H7 (cell line): ENCODE results near the gene MYRIP. TPM values are rescaled to one million over a fixed set of nuclear protein-coding genes. Genes with fewer than 3 reads are reported as not detected.
"Not testable (repeated sequence)": the region's sequence is repeated elsewhere in the genome, so short reads cannot be mapped to it uniquely, and the experiment has no call there.

ENCODE experiments used
- DNase-seq: peaks from one replicate; pipeline ENCODE4 v3.0.0; 2012
- H3K27me3 ChIP-seq: 2 replicates; pipeline ENCODE4 v1.6.0; 2011; ENCODE audit warnings: mild to moderate bottlenecking, low read length; ENCODE audit not compliant: control insufficient read depth, insufficient read depth
- H3K36me3 ChIP-seq: replicated peaks from 2 replicates; pipeline ENCODE4 v1.5.1; 2011; ENCODE audit warnings: low read length; ENCODE audit not compliant: control insufficient read depth, insufficient read depth
- H3K4me3 ChIP-seq: 2 replicates; pipeline ENCODE4 v1.5.1; 2011; ENCODE audit warnings: low read depth, mild to moderate bottlenecking, control low read depth, low read length, moderate library complexity; ENCODE audit not compliant: insufficient read depth
- total RNA-seq: library from RNA; depleted of rRNA; stranded (reverse); fragments of >200 nt; shearing (Covaris generic); gene quantifications from 2 replicates; pipeline ENCODE4 v1.2.3, GENCODE V29; 2014

The MYRIP gene
- total RNA-seq, 1 experiment from 2014 or later = 7.8 TPM

- no peaks in the 10 kb centered on the region for H3K27me3 ChIP-seq
- no peaks in the 10 kb centered on the region for H3K36me3 ChIP-seq
- H3K4me3 ChIP-seq = no peak overlapping the region
- no peak for DNase-seq
Observed at GRCh38 chr3:40262331-40262730, 452.9 kb downstream of the MYRIP start.

GRCh38 chr3:40264451-40264850 lies 455.0 kb downstream of the MYRIP start:
- H3K4me3 ChIP-seq = no peak overlapping the region
- DNase-seq = no peak
- H3K36me3 ChIP-seq = no peaks in the 10 kb centered on the region
- no peaks in the 10 kb centered on the region for H3K27me3 ChIP-seq

- H3K4me3 ChIP-seq = no peak overlapping the region
- no peak for DNase-seq
- H3K27me3 ChIP-seq = no peaks in the 10 kb centered on the region
- H3K36me3 ChIP-seq = no peaks in the 10 kb centered on the region
Observed at GRCh38 chr3:40265181-40265580, 455.8 kb downstream of the MYRIP start.

GRCh38 chr3:40267937-40268724 lies 458.7 kb downstream of the MYRIP start:
- Histone ChIP-seq H3K27me3 (no peaks in the 10 kb centered on the region), H3K4me3 (no peak overlapping the region), H3K36me3 (no peaks in the 10 kb centered on the region)
- DNase-seq = no peak

- Histone ChIP-seq H3K36me3 (no peaks in the 10 kb centered on the region), H3K4me3 (no peak overlapping the region), H3K27me3 (no peaks in the 10 kb centered on the region)
- DNase-seq = no peak
Observed at GRCh38 chr3:40268802-40269524, 459.6 kb downstream of the MYRIP start.

GRCh38 chr3:40278791-40279190 lies 469.4 kb downstream of the MYRIP start:
- no peak for DNase-seq
- no peak overlapping the region for H3K4me3 ChIP-seq
- no peaks in the 10 kb centered on the region for H3K36me3 ChIP-seq
- no peaks in the 10 kb centered on the region for H3K27me3 ChIP-seq

GRCh38 chr3:40281995-40282394 lies 472.6 kb downstream of the MYRIP start:
- no peaks in the 10 kb centered on the region for H3K36me3 ChIP-seq
- no peaks in the 10 kb centered on the region for H3K27me3 ChIP-seq
- no peak overlapping the region for H3K4me3 ChIP-seq
- DNase-seq = no peak

- not testable (repeated sequence) for H3K4me3 ChIP-seq, H3K27me3 ChIP-seq, H3K36me3 ChIP-seq, DNase-seq
Observed at GRCh38 chr3:40283057-40283456, 473.6 kb downstream of the MYRIP start.

- no peak overlapping the region for H3K4me3 ChIP-seq
Observed at GRCh38 chr3:40287248-40287647, 477.8 kb downstream of the MYRIP start.

GRCh38 chr3:40290396-40290795 lies 481.0 kb downstream of the MYRIP start:
- no peak overlapping the region for H3K4me3 ChIP-seq
- peak; percentile 17 for DNase-seq
- no peaks in the 10 kb centered on the region for H3K36me3 ChIP-seq
- H3K27me3 ChIP-seq = no peaks in the 10 kb centered on the region

More at GRCh38 chr3:40287248-40287647, 477.8 kb downstream of the MYRIP start:
- Histone ChIP-seq H3K27me3 (no peaks in the 10 kb centered on the region), H3K36me3 (no peaks in the 10 kb centered on the region)
- DNase-seq = no peak

GRCh38 chr3:40291471-40291870 lies 482.1 kb downstream of the MYRIP start:
- no peak overlapping the region for H3K4me3 ChIP-seq
- H3K27me3 ChIP-seq = no peaks in the 10 kb centered on the region
- H3K36me3 ChIP-seq = no peaks in the 10 kb centered on the region
- DNase-seq = no peak

GRCh38 chr3:40292637-40293349 lies 483.4 kb downstream of the MYRIP start:
- Histone ChIP-seq H3K36me3 (no peaks in the 10 kb centered on the region), H3K27me3 (no peaks in the 10 kb centered on the region), H3K4me3 (no peak overlapping the region)
- DNase-seq = peak; percentile 47

- H3K27me3 ChIP-seq = no peaks in the 10 kb centered on the region
- DNase-seq = no peak
- H3K4me3 ChIP-seq = no peak overlapping the region
- no peaks in the 10 kb centered on the region for H3K36me3 ChIP-seq
Observed at GRCh38 chr3:40294434-40294833, 485.0 kb downstream of the MYRIP start.

GRCh38 chr3:40298075-40298474 lies 488.7 kb downstream of the MYRIP start:
- no peak overlapping the region for H3K4me3 ChIP-seq
- H3K36me3 ChIP-seq = no peaks in the 10 kb centered on the region
- no peaks in the 10 kb centered on the region for H3K27me3 ChIP-seq
- no peak for DNase-seq
